GM18907 (cell line): ENCODE measurements around the gene ALDH1A1.
"Not testable (repeated sequence)": the region's sequence is repeated elsewhere in the genome, so short reads cannot be mapped to it uniquely, and the experiment has no call there.

ENCODE experiments used
- ATAC-seq: cut with Tn5 transposase; IDR thresholded peaks from one replicate; pipeline ENCODE4 v1.9.1; 2021; ENCODE audit warnings: mild to moderate bottlenecking, moderate library complexity; ENCODE audit not compliant: unreplicated experiment

Gene ALDH1A1

DNA sequence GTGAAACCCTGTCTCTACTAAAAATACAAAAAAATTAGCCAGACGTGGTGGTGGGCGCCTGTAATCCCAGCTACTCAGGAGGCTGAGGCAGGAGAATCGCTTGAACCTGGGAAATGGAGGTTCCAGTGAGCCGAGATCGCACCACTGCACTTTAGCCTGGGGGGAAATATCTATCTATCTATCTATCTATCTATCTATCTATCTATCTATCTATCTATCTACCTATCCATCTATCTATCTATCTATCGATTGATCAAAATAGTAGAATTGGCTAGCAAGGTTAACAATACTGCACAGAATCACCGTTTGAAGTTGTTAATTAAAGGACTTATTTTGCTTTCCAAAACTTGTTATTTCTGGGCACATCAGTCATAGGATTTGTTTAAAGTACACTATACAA lies 90.1 kb downstream of the ALDH1A1 start:
- ATAC-seq = not testable (repeated sequence)

DNA sequence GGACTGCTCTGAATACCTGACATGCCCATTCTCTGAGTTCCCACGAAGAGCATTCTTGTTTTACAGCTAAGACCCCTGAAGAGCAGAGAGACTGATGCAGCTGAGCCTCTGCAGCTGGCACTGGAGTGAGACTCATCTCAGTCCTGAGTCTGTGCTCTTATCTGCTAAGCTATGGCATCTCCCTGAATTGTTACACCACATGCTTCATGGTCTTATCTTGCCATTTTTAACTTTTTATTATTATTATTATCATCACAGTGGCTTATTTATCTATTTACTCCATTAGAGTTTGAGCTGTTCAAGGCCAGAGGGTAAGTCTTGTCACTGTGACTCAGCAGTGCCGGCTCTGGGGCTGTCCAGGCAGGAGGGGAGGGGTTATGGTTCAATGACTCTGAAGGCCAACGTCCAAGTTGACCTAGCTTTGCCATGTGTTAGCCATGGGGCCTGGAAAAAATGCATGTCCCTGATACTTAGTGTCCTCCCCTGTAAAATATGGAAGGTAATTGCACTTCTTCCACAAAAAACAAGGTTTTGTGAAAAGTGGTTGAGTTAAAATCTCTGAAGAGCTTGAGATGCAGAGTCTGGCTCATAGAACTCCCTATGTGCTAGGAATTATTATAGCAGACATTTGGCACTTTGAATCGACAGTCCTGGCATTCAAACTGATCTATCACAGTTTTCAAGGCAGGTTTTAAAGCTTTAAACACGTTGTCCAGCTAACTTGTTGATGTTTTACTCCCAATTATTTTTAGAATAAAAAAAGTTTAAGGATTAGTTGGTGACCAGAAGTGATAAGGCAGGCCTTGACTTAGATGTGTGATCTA lies 94.6 kb downstream of the ALDH1A1 start:
- ATAC-seq = no peak

DNA sequence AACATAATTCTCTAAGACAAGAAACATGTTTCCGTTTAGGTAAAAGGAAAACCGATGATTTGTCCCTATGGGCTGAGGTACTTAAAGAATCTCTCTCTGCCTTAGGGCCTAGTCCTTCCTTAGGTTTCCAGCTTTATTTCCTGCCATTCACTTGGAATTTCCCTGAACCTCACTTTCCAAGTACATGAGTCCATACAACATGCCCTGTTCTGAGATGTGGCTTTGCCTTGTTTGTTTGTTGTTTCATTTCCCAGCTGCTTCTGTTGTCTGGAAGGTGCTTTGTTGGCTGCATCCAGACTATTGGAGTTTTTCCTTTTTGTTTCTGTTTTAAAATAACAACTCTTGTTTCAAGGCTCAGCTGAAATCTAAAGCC lies 95.2 kb downstream of the ALDH1A1 start:
- ATAC-seq = no peak

DNA sequence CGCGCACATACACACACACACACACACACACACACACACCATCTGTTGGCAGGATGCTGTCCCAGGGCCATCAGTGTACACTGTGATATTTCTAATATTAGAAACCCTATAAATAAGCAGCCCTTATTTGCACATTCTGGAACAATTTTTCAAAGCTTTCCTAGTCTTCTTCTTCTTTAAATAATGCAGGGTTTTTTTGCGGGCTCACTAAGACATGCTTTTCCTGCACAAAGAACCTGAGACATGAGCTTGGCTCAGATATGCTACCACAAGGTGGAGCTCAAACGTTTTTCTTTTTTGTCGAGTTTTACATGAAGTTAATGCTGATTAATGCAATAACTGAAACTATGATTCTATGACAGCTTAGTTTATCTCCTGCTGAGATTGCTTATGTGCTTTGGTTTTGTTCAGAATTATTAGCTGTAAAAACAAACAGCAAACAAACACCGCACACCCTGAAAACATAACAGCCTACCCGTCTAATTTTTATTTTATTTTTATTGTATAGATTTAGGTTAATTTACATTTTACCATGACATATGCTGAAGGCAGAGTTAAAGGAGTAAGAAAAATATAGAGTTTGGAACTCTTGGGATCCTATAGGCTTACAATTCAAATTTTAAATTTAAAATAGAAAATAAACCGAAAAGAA lies 95.8 kb downstream of the ALDH1A1 start:
- peak; percentile 54 for ATAC-seq

DNA sequence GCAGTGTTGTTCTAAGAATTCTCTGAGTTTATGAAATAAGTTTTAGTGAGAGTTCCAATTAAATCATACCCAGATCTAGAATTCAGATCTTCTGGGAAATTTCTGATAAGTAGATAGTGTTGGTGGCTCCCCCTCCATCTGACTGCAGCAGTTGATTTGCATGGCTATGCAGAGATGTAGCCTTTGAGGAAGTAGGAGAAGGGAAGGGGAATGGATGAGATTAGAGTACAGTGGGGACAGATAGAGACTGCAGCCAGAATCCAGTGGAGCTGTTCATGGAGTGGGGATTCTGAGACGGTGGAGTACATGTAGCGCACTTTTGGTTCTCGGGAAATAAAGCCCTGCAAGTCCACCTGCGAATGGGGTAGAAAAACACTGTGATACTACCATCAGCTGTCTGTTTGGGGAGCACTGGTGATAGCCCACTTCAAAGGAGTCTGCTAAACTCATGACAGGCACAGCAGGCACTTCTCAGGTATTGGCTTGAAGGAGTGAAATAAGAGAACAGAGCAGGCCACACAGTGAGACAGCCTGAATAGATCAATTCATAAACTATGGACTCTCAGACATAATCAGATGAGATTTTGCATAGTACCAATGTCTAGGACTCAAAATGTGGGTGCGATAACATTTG lies 96.8 kb downstream of the ALDH1A1 start:
- ATAC-seq = no peak

DNA sequence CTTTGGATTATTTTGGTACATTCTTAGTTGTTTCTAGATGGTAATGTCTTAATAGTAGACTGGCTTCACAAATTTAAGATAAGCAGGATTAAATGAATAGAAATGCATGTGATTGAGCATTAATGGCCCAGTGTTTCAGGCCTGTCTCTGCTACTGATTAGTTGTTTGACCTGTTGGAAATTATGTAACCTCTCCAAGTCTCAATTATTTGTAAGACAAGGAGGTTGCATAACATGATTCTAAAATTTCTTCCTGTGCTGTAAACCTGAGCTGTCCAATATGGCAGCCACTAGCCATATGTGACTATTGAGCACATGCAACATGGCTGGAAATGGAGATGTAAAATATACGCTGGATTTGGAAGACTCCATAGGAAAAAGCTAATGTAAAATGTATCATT lies 97.5 kb downstream of the ALDH1A1 start:
- ATAC-seq = no peak
